Right lobe of liver (tissue), 6 donors: ENCODE data around the gene OR8B8. TPM values are rescaled to one million over a fixed set of nuclear protein-coding genes. Genes with fewer than 3 reads are reported as not detected.
"Not testable (repeated sequence)": the region's sequence is repeated elsewhere in the genome, so short reads cannot be mapped to it uniquely, and the experiment has no call there.

ENCODE experiments used
- ATAC-seq, 4 donors: fragments of 200-7000 bp; cut with Tn5 transposase; one replicate each; pipeline ENCODE4 v1.9.1; 2020; ENCODE audit warnings: mild to moderate bottlenecking in 4 of 4, moderate library complexity in 4 of 4
- DNase-seq, 3 donors: peaks; one replicate each; pipeline ENCODE4 v3.0.0-alpha.2; 2020
- H3K27ac ChIP-seq, 3 donors: fragments of 200-600 bp; one replicate each; pipeline ENCODE4 v1.8.0; 2022
- H3K27me3 ChIP-seq, 2 donors: fragments of 200-600 bp; one replicate each; pipeline ENCODE4 v1.8.0; 2022
- H3K36me3 ChIP-seq, 4 donors: fragments of 200-600 bp; sonication (generic) in 1 of 4; one replicate each; pipeline versions ENCODE4 v1.5.1 to v1.8.0; 2017 to 2022; ENCODE audit warnings: control low read depth in 1 of 4
- H3K4me1 ChIP-seq, 4 donors: fragments of 200-600 bp; sonication (generic) in 1 of 4; one replicate each; pipeline versions ENCODE4 v1.5.1 to v1.8.0; 2017 to 2022; ENCODE audit warnings: control low read depth in 1 of 4
- H3K4me3 ChIP-seq, 3 donors: fragments of 200-600 bp; one replicate each; pipeline ENCODE4 v1.8.0; 2022
- H3K9me3 ChIP-seq, 4 donors: fragments of 200-600 bp; sonication (generic) in 1 of 4; one replicate each; pipeline versions ENCODE4 v1.5.1 to v1.8.0; 2017 to 2022; ENCODE audit warnings: control low read depth in 1 of 4
- POLR2A ChIP-seq: fragments of 450-650 bp; IDR thresholded peaks from one replicate; pipeline ENCODE4 v1.6.1; 2017; ENCODE audit warnings: antibody characterized with exemption, mild to moderate bottlenecking
- WGBS: methylation state at CpG from one replicate; pipeline ENCODE4 v1.1.6; 2018; ENCODE audit warnings: low coverage, low lambda C conversion rate; ENCODE audit not compliant: insufficient coverage; ENCODE audit errors: missing lambda C conversion rate; 5-methylcytosine and 5-hydroxymethylcytosine counted together
- intact Hi-C, 2 donors: fragments of 100-400 bp; cut with DNase I; formaldehyde crosslinking; loops; one replicate each; pipeline versions ENCODE4 v1.11.2 to v1.14.1; 2022
- total RNA-seq, 6 experiments: library from RNA; depleted of rRNA in 2 of 6; stranded (reverse); fragments of >200 nt in 2 of 6; fragmentation: NEBNext Ultra II Directional in 3 of 6; extraction: Animal tissue kit (Norgen Biotek cat#: 25700) in 3 of 6; gene quantifications; one replicate each; pipeline versions ENCODE4 v1.1.0 to v1.2.4, GENCODE V29; 2016 to 2023
- TF ChIP-seq, protein P1 (sequence below), 4 donors: fragments of 200-600 bp in 3 of 4; fragments of 450-650 bp in 1 of 4; IDR thresholded peaks; one replicate each; pipeline versions ENCODE4 v1.5.1 to v1.8.0; 2016 to 2022; ENCODE audit warnings: antibody characterized with exemption in 4 of 4, mild to moderate bottlenecking in 2 of 4
- donor health status: DM: no; HTN: yes; CAD: no.
- donor health status: DM: no; HTN: no; CAD: no.
- donor health status: DM: no; HTN: no; CAD: no.
- donor health status: DM: no; HTN: yes; CAD: no.
- donor health status: DM: no; HTN: yes; CAD: no.

The OR8B8 gene
- total RNA-seq, 6 experiments from 2014 or later, result not detected

DNA sequence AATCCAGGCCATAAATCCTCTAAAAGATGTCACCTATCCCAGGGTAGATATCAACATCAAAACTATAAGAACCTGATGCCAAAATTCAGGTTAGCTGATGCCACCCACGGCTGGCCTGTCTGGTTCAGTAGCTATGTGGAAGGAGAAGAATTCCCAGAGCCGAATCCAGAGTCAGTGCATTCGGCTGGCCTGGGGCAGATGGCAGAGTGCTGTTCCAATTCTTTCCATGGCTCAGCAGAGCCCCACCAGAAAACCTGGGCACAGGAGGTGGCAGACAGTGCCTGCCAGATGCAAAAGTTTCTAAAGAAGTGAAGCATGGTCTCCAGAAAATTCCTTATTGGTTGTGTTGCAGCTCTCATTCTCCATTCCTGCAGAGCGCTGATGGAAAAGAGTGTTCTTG, 19.9 kb upstream of the OR8B8 start:
- Histone ChIP-seq H3K4me3 (no peak overlapping the region), H3K27ac (no peak overlapping the region), H3K4me1 (no peaks in the 10 kb centered on the region), H3K27me3 (no peaks in the 10 kb centered on the region), H3K9me3 (no peaks in the 10 kb centered on the region), H3K36me3 (no peaks in the 10 kb centered on the region)
- DNase-seq, result no peak
- TF ChIP-seq, protein P1, sequence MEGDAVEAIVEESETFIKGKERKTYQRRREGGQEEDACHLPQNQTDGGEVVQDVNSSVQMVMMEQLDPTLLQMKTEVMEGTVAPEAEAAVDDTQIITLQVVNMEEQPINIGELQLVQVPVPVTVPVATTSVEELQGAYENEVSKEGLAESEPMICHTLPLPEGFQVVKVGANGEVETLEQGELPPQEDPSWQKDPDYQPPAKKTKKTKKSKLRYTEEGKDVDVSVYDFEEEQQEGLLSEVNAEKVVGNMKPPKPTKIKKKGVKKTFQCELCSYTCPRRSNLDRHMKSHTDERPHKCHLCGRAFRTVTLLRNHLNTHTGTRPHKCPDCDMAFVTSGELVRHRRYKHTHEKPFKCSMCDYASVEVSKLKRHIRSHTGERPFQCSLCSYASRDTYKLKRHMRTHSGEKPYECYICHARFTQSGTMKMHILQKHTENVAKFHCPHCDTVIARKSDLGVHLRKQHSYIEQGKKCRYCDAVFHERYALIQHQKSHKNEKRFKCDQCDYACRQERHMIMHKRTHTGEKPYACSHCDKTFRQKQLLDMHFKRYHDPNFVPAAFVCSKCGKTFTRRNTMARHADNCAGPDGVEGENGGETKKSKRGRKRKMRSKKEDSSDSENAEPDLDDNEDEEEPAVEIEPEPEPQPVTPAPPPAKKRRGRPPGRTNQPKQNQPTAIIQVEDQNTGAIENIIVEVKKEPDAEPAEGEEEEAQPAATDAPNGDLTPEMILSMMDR (IDR thresholded peaks at IDR 0.05), result no peak
- TF ChIP-seq POLR2A, result no peak
- intact Hi-C loops, result no loop called here
- no peak for ATAC-seq
- 52% methylated on average over 3 of the region's 4 CpGs for WGBS

DNA sequence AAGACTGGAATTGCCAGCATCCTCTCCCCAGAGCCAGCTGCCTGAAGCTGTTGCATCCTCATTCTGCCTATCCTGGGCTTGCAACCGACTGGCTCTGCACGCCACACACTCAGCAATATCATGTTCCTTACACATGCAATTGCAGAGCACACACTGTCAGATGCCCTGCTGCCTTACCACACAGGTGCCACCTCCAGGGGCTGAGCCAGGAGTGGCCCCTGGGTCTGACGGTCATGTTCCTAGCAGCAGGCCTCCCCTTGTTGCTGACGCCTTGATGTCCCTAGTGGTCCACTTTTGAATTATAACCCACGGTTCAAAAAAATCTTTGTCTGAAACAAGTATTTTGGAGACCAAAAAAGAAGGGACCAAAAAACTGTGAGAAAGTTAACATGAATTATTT, 18.5 kb upstream of the OR8B8 start:
- no peaks in the 10 kb centered on the region for H3K4me1 ChIP-seq
- no peak overlapping the region for H3K4me3 ChIP-seq
- no peak overlapping the region for H3K27ac ChIP-seq
- WGBS, result 34% methylated on average over 3 of the region's 5 CpGs
- DNase-seq, result no peak
- no peak for ATAC-seq
- H3K9me3 ChIP-seq, result no peaks in the 10 kb centered on the region
- TF ChIP-seq, protein P1 (IDR thresholded peaks at IDR 0.05), result no peak
- no peak for TF ChIP-seq POLR2A
- no peaks in the 10 kb centered on the region for H3K36me3 ChIP-seq
- intact Hi-C loops, result no loop called here
- no peaks in the 10 kb centered on the region for H3K27me3 ChIP-seq

DNA sequence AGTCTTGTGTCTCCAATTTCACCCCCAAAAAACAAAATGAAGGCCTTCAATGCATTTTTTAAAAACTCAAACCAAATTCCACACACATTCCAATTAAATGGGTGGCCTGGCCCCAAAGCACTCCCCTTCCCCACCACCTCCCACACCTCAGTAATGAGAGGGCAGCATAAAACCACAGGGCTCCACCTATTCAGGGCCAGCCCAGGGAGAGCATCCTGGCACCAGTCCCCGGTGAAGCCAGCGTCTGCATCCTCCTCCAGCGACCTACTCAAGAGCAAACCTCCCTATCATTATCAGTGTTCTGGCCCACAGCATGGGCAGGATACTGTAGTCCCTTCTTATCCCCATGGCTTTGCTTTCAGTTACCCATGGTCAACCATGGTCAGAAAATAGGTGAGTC, 17.8 kb upstream of the OR8B8 start:
- WGBS, result 84% methylated on average over 3 of the region's 3 CpGs
- Histone ChIP-seq H3K36me3 (no peaks in the 10 kb centered on the region), H3K27me3 (no peaks in the 10 kb centered on the region), H3K27ac (no peak overlapping the region), H3K4me3 (no peak overlapping the region), H3K9me3 (no peaks in the 10 kb centered on the region), H3K4me1 (no peaks in the 10 kb centered on the region)
- intact Hi-C loops, result no loop called here
- TF ChIP-seq POLR2A, result no peak
- TF ChIP-seq, protein P1 (IDR thresholded peaks at IDR 0.05), result no peak
- ATAC-seq (no peak), DNase-seq (no peak)

DNA sequence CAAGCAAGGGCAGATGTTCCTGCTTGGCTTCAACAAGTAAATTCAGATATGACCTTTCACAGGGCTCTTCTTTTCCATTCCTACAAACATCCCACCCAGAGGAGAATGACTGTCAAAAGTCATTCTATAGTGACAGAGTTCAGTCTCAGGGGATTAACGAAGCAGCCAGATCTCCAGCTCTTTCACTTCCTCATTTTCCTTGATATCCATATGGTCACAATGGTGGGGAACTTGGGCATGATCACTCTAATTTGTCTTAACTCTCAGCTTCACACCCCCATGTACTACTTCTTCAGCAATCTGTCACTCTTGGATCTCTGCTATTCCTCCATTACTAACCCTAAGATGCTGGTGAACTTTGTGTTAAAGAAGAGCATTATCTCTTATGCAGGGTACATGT, 15.0 kb upstream of the OR8B8 start:
- TF ChIP-seq, protein P1 (IDR thresholded peaks at IDR 0.05), result no peak
- no peak for TF ChIP-seq POLR2A
- Histone ChIP-seq H3K4me3 (no peak overlapping the region), H3K27ac (no peak overlapping the region), H3K27me3 (no peaks in the 10 kb centered on the region), H3K36me3 (no peaks in the 10 kb centered on the region), H3K9me3 (no peaks in the 10 kb centered on the region), H3K4me1 (no peaks in the 10 kb centered on the region)
- DNase-seq (no peak), ATAC-seq (no peak)
- WGBS, result 55% methylated on average over 1 of the region's 1 CpG
- intact Hi-C loops, result no loop called here

DNA sequence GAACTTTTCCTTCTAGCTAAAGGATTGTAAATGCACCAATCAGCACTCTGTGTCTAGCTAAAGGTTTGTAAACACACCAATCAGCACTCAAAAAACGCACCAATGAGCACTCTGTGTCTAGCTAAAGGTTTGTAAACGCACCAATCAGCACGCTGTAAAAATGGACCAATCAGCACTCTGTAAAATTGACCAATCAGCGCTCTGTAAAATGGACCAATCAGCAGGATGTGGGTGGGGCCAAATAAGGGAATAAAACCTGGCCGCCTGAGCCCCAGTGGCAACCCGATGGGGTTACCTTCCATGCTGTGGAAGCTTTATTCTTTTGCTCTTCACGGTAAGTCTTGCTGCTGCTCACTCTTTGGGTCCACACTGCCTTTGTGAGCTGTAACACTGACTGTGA, 13.9 kb upstream of the OR8B8 start:
- H3K4me3 ChIP-seq, H3K27me3 ChIP-seq, H3K27ac ChIP-seq, intact Hi-C loops, H3K36me3 ChIP-seq, H3K9me3 ChIP-seq, ATAC-seq, DNase-seq, H3K4me1 ChIP-seq: not testable (repeated sequence)
- WGBS, result 52% methylated on average over 6 of the region's 7 CpGs
